ENCODE measurements around the gene SLC37A1.

DNA sequence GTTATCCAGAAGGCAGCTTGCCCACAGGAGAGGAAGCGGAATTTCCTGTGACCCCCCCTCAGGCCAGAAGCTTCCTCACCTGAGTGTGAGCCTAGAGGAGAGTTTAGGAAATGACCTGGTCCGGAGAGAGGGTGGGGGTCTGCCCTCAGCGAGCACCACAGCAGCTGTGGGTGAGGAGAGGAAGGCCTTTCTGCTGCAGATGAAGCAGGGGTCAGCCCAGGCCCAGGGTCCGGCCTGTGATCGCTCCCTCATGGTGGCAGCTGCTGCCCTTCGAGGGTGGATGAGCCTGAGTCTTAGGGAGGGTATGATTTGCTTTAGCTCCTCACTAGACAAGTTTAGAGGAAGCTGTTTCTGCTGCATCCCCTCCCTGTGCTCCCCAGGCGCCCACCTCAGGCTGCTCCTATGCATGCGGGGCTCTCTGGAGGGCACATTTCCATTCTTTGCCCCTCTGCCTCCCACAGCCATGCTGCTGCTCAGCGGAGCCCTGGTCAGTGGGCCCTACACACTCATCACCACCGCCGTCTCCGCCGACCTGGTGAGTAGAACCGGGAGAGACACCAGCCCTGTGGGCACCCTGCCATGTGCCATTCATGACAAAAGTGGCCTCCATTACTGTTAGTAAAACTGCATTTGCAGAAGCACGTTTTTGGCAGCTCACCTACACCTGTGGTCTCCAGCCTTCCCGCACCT, 53.0 kb downstream of the SLC37A1 start:
- TF ChIP-seq MXI1 (IDR thresholded peaks at IDR 0.05; ENCODE audit: borderline replicate concordance, low read depth, low read length) (no peak), ZNF367 (CRISPR knock-in tag; IDR thresholded peaks at IDR 0.05; ENCODE audit: borderline replicate concordance) (no peak), MAZ (IDR thresholded peaks at IDR 0.05; ENCODE audit: borderline replicate concordance, low read depth, low read length) (no peak), MAZ (CRISPR knock-in tag; IDR thresholded peaks at IDR 0.05; ENCODE audit: low read depth) (no peak), SP2 (CRISPR knock-in tag; IDR thresholded peaks at IDR 0.05) (no peak), RXRB (CRISPR knock-in tag; IDR thresholded peaks at IDR 0.05; ENCODE audit: borderline replicate concordance) (no peak), NR1H2 (CRISPR knock-in tag; IDR thresholded peaks at IDR 0.05; ENCODE audit: borderline replicate concordance, low read depth) (no peak), JUN (CRISPR knock-in tag; IDR thresholded peaks at IDR 0.05) (no peak), RAD21 (CRISPR knock-in tag; IDR thresholded peaks at IDR 0.05) (no peak)
- TF ChIP-seq, protein P1, sequence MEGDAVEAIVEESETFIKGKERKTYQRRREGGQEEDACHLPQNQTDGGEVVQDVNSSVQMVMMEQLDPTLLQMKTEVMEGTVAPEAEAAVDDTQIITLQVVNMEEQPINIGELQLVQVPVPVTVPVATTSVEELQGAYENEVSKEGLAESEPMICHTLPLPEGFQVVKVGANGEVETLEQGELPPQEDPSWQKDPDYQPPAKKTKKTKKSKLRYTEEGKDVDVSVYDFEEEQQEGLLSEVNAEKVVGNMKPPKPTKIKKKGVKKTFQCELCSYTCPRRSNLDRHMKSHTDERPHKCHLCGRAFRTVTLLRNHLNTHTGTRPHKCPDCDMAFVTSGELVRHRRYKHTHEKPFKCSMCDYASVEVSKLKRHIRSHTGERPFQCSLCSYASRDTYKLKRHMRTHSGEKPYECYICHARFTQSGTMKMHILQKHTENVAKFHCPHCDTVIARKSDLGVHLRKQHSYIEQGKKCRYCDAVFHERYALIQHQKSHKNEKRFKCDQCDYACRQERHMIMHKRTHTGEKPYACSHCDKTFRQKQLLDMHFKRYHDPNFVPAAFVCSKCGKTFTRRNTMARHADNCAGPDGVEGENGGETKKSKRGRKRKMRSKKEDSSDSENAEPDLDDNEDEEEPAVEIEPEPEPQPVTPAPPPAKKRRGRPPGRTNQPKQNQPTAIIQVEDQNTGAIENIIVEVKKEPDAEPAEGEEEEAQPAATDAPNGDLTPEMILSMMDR (CRISPR knock-in tag; IDR thresholded peaks at IDR 0.05), result no peak
- TF ChIP-seq, protein P2, sequence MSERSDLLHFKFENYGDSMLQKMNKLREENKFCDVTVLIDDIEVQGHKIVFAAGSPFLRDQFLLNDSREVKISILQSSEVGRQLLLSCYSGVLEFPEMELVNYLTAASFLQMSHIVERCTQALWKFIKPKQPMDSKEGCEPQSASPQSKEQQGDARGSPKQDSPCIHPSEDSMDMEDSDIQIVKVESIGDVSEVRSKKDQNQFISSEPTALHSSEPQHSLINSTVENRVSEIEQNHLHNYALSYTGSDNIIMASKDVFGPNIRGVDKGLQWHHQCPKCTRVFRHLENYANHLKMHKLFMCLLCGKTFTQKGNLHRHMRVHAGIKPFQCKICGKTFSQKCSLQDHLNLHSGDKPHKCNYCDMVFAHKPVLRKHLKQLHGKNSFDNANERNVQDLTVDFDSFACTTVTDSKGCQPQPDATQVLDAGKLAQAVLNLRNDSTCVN (CRISPR knock-in tag; IDR thresholded peaks at IDR 0.05; ENCODE audit: borderline replicate concordance), result no peak

All from HepG2 (cell line).